Hematopoietic multipotent progenitor cell treated with erythropoietin and hydrocortisone succinate and interleukin-3 and kit ligand, for 15 days (in vitro differentiated cells): ENCODE results near the gene CAP1.
"Not testable (repeated sequence)": the region's sequence is repeated elsewhere in the genome, so short reads cannot be mapped to it uniquely, and the experiment has no call there.

ENCODE experiments used
- DNase-seq: peaks from one replicate; pipeline ENCODE4 v3.0.0-alpha.2; 2015; ENCODE audit warnings: low spot score

The CAP1 gene

DNA sequence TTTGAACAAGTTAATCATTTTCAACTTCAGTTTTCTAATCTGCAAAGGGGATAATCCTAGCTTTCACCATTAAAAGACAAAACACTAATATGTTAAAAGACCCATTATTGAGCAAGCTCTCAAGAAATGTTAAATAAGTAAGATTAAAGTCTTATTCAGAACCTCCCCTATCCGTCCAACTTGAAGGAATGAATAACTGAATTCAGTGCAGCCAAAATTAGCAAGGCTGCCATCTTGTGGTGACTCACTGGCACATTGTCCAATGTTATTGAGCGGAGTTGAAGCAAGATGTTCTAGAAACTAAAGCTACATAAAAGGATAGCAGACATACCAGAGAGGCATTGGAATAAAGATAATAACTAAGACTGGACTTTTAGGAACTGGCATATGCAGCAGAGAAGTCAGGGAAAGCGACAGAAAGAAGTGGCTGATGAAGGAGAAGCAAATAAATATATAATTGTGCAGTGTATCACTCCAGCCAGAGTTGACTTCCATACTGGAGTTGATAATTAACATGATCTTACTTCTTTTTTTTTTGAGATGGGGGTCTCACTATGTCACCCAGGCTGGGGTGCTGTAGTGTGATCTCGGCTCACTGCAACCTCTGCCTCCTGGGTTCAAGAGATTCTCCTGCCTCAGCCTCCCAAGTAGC lies 8.2 kb upstream of the CAP1 start:
- peak; percentile 63 for DNase-seq

GRCh38 chr1:40034869-40035268 lies 5.7 kb upstream of the CAP1 start:
- DNase-seq, result no peak

- peak; percentile 87 for DNase-seq
These were observed 4.0 kb upstream of the CAP1 start for GRCh38 chr1:40036574-40036973.

DNA sequence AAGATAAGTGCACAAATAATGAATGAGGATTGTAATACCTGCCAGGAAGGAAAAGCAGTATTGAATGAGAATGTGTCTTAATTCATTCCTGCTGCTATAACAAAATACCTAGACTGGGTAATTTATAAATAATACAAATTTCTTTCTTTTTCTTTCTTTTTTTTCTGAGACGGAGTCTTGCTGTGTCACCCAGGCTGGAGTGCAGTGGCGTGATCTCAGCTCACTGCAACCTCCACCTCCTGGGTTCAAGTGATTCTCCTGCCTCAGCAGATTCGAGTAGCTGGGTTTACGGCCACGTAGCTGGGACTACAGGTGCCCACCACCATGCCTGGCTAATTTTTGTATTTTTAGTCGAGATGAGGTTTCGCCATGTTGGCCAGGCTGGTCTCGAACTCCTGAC lies 3.3 kb upstream of the CAP1 start:
- not testable (repeated sequence) for DNase-seq

GRCh38 chr1:40038697-40039096 lies 1.8 kb upstream of the CAP1 start:
- DNase-seq, result no peak

DNA sequence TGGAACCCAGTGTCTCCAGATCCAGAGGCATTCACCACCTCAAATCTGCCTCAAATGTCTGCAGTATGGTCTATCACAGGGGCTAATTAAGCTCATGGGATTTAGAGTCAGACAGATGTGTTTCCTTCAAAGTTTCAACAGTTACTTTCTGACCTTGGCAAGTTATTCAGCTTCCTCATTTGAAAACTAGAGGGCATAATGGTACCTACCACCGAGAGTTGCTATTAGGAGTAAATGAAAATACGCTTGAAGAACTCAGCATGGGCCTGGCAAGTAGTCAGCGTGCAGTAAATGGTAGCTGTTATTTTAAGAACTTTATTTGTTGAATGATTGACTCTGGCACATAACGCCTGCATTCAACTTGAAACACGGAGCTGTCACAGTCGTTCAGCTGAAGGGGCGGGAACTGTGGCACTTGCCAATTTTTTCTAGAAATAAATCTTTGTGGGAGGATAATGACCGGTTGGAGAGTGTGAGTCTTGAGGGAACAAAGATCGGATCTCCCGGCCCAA lies 1.2 kb upstream of the CAP1 start:
- DNase-seq, result peak; percentile 25

DNA sequence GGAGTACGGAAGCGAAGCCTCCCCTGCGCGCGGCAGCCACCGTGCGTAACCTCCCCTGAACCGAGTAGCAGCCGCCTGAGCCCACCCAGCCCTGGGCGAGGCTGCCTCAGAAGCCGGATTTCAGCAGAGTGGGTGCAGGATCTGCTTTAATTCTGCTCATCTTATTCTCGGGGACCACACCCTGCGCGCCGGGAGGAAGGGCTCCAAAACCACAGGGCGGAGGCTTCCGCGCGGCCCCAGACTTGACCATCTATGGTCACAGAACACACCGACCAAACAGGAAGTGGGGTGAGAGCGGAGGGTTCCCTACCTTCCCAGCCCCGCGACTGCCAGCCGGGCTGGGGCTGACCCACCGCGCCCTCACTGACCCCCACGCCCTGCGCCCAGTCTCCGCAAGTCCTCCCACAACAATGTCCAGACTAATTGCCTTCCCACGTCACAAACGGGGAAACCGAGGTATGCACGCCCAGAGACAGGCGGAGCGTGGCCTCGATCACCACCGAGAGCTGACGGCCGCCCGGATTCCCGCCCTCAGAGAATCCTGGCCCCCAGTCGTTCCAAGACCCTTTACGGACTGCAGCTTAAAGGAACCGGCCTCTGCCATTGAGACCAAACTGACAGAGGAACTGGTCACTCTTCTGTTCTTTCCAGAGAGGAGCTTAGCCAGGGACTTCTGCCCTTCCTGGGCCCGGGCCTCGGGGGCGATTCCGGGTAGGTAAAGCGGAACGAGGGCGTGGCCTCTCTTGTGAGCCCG lies 595 bp upstream of the CAP1 start:
- DNase-seq, result peak; percentile 52

DNA sequence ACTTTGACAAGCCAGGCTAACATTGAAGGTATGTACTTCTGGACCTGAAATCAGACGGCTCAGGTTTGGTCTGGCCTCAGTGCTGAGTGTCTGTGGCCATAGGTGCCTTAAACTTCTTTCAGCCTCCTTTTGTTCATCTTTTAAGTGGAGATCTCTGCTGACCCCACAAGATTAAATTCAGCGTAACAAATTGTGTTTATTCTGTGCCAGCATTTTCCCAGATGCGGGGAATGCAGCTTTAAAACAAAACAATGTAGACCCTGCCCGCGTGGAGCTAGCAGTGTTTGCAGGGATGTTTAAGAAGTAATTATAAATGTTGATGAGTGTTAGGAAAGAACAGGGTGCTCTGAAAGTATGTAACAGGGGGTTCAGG lies 923 bp downstream of the CAP1 start:
- no peak for DNase-seq

DNA sequence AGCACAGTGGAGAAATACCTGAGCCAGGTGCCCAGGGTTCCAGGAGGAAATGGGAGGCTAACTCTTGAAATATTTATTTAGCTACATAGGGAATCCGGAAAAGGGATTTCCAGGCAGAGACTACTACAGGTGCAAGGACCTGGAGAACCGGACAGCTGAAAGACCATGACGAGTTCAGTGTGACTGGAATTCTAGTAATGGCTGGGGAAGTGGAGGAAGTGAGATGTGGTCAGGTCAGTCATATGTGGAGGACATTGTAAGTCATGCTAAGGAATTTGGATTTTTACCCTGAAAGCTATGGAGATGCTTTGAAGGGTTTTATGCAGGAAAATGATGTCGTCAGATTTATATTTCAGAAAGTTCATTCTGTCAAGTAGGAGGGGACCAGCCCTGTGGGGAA lies 1.8 kb downstream of the CAP1 start:
- DNase-seq, result no peak

- no peak for DNase-seq
These were observed 3.6 kb downstream of the CAP1 start for GRCh38 chr1:40044110-40044509.

DNA sequence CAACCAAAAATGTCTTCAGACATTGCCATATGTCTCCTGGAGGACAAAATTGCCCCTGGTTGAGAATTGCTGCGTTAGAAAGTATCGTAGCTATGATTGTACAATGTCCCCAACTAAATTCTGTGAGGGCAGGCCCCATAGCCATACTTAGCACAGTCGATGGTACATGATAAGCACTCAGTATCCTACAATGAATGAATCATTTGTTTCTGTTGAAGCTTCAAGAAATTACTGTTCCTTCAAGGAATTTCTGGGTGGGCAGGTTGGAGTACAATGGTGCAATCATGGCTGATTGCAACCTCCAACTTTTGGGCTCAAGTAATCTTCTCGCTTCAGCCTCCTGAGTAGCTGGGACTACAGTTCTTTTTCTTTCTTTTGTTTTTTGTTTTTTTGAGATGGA lies 4.7 kb downstream of the CAP1 start:
- DNase-seq, result no peak

DNA sequence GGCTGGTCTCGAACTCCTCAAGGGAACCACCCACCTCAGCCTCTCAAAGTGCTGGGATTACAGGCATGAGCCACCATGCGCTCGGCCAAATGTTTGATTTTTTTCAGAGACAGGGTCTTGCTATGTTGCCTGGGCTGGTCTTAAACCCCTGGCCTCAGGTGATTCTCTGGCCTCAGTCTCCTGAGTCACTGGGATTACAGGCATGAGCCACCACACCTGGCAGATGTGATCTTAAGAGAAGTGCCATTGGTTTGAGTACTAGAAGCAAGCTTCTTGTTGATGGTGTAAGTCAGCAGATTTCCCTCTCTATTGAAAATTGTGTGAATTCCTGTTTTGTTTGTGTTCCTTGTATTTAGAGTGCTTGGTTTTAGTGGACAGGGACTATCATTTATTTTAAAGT lies 5.2 kb downstream of the CAP1 start:
- no peak for DNase-seq

DNA sequence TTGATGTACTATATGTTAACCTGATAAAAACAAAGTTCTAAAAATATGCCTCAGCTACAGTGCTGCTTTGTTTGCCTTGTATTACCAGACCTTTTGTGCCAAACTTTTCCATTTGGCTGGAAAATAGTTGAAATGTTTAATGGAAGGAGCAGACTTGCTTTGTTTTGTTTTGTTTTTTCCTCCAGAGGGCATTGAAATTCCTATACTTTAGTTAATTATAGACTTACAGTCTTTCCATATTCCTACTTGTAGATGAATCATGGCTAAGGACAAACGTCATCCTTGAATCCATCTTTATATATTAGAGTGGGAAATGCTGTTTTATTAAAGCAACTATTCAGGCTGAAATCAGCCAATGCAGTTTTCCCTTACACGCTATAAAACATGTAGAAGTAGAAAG lies 6.7 kb downstream of the CAP1 start:
- DNase-seq, result no peak

- DNase-seq, result no peak
These were observed 7.2 kb downstream of the CAP1 start for GRCh38 chr1:40047769-40048168.

- no peak for DNase-seq
These were observed 9.2 kb downstream of the CAP1 start for GRCh38 chr1:40049725-40050124.

GRCh38 chr1:40050863-40051262 lies 10.3 kb downstream of the CAP1 start:
- DNase-seq, result no peak

DNA sequence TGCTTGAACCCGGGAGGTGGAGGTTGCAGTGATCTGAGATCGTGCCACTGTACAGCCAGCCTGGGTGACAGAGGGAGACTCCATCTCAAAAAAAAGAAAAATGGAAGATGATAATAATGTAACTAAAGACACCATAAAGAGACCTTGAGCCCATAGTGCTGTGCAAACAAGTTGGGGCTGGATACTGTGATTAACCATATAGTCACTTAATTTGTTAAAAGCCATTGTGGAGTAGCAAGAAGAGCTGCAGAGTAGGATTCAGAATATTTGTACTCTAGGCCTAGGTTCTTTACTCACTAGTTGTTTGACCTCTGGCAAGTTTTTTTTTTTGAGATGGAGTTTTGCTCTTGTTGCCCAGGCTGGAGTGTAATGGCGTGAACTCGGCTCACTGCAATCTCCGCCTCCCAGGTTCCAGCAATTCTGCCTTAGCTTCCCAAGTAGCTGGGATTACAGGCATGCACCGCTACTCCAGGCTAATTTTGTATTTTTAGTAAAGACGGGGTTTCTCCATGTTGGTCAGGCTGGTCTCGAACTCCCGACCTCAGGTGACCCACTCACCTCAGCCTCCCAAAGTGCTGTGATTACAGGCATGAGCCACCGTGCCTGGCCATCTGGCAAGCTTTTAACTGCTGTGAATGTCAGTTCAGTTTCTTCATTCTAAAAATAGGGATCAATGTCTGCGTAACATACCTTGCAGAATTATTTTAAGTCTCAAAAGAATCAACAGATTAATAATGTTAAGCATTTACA lies 12.8 kb downstream of the CAP1 start:
- no peak for DNase-seq

- DNase-seq, result no peak
These were observed 16.2 kb downstream of the CAP1 start for GRCh38 chr1:40056519-40057309.

DNA sequence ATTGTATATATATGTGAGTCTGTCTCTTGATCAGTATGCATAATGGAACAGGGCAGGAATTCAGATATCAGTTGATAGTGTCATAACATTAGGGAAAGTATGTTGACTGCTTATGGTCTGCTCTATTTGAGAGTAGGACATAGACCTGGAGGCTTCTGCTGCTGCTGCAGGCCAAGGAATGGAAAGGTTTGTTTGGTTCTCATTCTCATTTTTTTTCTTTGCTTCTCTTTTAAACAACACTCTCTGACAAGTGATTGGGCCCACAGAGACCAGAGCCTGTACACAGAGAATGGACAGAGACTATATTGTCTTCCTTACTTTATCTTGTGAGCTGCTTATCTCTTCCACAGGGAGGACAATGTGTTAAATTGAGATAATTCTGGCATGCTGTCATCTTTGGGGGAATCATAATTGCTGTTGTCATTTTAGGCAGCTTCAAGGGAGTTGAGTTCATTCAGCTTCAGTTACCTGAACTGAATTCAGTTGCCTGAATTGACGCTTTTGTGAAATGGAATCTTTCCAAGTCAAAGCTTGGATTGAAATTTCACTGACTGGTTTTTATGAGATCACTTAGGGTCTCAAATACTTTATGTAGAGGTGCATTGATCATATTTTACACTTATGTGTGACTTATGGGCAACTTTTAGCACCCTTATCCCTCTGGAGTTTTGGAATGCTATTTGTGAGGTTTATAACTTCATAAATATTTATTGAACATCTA lies 16.9 kb downstream of the CAP1 start:
- DNase-seq, result no peak

DNA sequence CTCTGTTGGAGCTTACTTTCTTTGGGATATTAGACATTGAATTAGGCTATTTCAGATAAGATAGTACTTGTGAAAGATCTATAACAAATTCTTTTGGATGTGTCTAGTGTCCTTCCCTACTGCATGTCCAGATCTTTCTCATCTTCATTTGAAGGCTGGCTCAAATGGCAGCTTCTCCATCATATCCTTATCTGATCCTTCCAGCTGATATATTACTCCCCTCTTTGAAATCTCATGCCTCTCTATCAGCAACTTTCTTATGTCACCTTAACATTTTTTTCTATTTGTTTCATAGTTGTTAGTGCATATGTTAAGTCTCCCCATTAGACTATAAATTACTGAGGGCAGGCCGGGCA lies 17.5 kb downstream of the CAP1 start:
- DNase-seq, result no peak

DNA sequence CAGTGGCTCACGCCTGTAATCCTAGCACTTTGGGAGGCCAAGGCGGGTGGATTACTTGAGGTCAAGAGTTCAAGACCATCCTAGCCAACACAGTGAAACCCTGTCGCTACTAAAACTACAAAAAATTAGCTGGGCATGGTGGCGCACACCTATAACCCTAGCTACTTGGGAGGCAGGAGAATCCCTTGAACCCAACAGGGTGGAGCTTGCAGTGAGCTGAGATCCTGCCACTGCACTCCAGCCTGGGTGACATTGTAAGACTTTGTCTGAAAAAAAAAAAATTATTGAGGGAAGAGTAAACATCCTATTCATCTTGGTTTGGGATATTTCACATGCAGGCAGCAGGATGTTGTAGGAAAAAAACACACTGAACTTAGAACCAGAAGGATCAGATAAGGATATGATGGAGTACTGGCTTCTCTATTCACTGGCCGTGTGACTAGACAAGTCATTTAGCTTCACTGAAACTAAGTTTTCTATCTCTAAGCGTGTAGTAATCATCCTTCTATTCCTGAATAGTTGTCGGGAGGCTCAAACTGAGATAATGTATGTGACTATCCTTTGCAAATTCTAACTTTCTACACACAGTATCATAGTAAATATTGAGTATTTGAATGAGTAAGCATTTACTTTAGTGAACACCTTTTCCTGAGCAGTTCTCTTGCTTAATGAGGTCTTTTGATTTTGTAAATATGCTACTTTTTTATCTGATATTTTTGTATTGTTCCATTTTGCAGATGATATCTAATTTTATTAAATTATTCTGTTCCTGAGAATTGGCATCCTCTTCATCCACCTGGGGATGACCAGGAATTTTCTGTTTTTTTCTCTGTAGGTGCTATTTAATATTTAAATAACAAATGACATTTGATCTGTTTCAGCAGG lies 18.2 kb downstream of the CAP1 start:
- peak; percentile 23 for DNase-seq
